Omental fat pad (tissue), 4 donors: ENCODE data around the gene LMO3. TPM values are rescaled to one million over a fixed set of nuclear protein-coding genes. Genes with fewer than 3 reads are reported as not detected.

ENCODE experiments used
- ATAC-seq: fragments of 150-250 bp; one replicate; pipeline ENCODE4 v1.9.1; 2016; ENCODE audit warnings: mild to moderate bottlenecking, moderate library complexity; ENCODE audit not compliant: low FRiP score
- DNase-seq: peaks from one replicate; pipeline ENCODE4 v3.0.0-alpha.2; 2019; ENCODE audit warnings: low spot score
- CTCF ChIP-seq, 3 donors: fragments of 450-650 bp; IDR thresholded peaks; one replicate each; pipeline ENCODE4 v1.5.1; 2016 to 2017; ENCODE audit warnings: antibody characterized with exemption in 3 of 3, mild to moderate bottlenecking in 3 of 3, moderate library complexity in 2 of 3
- total RNA-seq, 4 donors: library from RNA; depleted of rRNA; stranded (reverse); fragments of >200 nt; gene quantifications; one replicate each; pipeline ENCODE4 v1.1.0, GENCODE V29; 2016

The LMO3 gene
- total RNA-seq, 4 donors from 2014 or later: 13.1 to 169 (median 93.0) TPM

- TF ChIP-seq CTCF (IDR thresholded peaks at IDR 0.05): no peak
- no peak for ATAC-seq
- no peak for DNase-seq
Observed at GRCh38 chr12:16607906-16608775, 2.2 kb upstream of the LMO3 start.

GRCh38 chr12:16606991-16607390 lies 1.0 kb upstream of the LMO3 start:
- TF ChIP-seq CTCF (IDR thresholded peaks at IDR 0.05): no peak
- DNase-seq (no peak), ATAC-seq (no peak)

GRCh38 chr12:16606201-16606849 lies 363 bp upstream of the LMO3 start:
- DNase-seq (no peak), ATAC-seq (peak; percentile 31)
- no peak for TF ChIP-seq CTCF (IDR thresholded peaks at IDR 0.05)

- ATAC-seq (no peak), DNase-seq (no peak)
- TF ChIP-seq CTCF (IDR thresholded peaks at IDR 0.05): no peak
Observed at GRCh38 chr12:16605642-16606116, 283 bp downstream of the LMO3 start.

- no peak for TF ChIP-seq CTCF (IDR thresholded peaks at IDR 0.05)
- no peak for DNase-seq
- ATAC-seq: no peak
Observed at GRCh38 chr12:16604596-16605252, 1.2 kb downstream of the LMO3 start.

- DNase-seq: no peak
- ATAC-seq: no peak
- no peak for TF ChIP-seq CTCF (IDR thresholded peaks at IDR 0.05)
Observed at GRCh38 chr12:16603916-16604575, 1.9 kb downstream of the LMO3 start.
